SIG-M5 treated with dmso at 0.1 percent for 504 hours (cell line): ENCODE results near the gene CYTH3.

Experiments
- DNase-seq: peaks from one replicate; lab custom pipeline; 2025; ENCODE audit not compliant: unreplicated experiment; lab: John Stamatoyannopoulos, UW

Gene CYTH3

GRCh38 chr7:6258440-6259182 lies 13.8 kb downstream of the CYTH3 start:
- no peak for DNase-seq

GRCh38 chr7:6257675-6258074 lies 14.7 kb downstream of the CYTH3 start:
- DNase-seq = no peak

- DNase-seq = peak; percentile 12
Measured at GRCh38 chr7:6256677-6257535, 15.5 kb downstream of the CYTH3 start.

- no peak for DNase-seq
Measured at GRCh38 chr7:6256109-6256483, 16.3 kb downstream of the CYTH3 start.

- no peak for DNase-seq
Measured at GRCh38 chr7:6254866-6255265, 17.6 kb downstream of the CYTH3 start.

GRCh38 chr7:6252748-6253147 lies 19.7 kb downstream of the CYTH3 start:
- no peak for DNase-seq

- no peak for DNase-seq
Measured at GRCh38 chr7:6252341-6252746, 20.1 kb downstream of the CYTH3 start.

- no peak for DNase-seq
Measured at GRCh38 chr7:6251653-6252052, 20.8 kb downstream of the CYTH3 start.

- DNase-seq = no peak
Measured at GRCh38 chr7:6250364-6250833, 22.0 kb downstream of the CYTH3 start.

GRCh38 chr7:6249043-6249442 lies 23.4 kb downstream of the CYTH3 start:
- no peak for DNase-seq

GRCh38 chr7:6248581-6248980 lies 23.8 kb downstream of the CYTH3 start:
- peak; percentile 17 for DNase-seq

GRCh38 chr7:6246251-6246917 lies 26.0 kb downstream of the CYTH3 start:
- no peak for DNase-seq

- no peak for DNase-seq
Measured at GRCh38 chr7:6244021-6244420, 28.4 kb downstream of the CYTH3 start.

- DNase-seq = no peak
Measured at GRCh38 chr7:6243168-6243567, 29.3 kb downstream of the CYTH3 start.

- no peak for DNase-seq
Measured at GRCh38 chr7:6242561-6242960, 29.9 kb downstream of the CYTH3 start.

- no peak for DNase-seq
Measured at GRCh38 chr7:6241607-6241973, 30.8 kb downstream of the CYTH3 start.

- no peak for DNase-seq
Measured at GRCh38 chr7:6238309-6238925, 34.0 kb downstream of the CYTH3 start.

GRCh38 chr7:6237730-6238129 lies 34.7 kb downstream of the CYTH3 start:
- DNase-seq = no peak

GRCh38 chr7:6237011-6237410 lies 35.4 kb downstream of the CYTH3 start:
- no peak for DNase-seq

- no peak for DNase-seq
Measured at GRCh38 chr7:6235029-6235871, 37.2 kb downstream of the CYTH3 start.
